PFSK-1 (cell line): ENCODE measurements around the gene FAM13C.

Experiments used
- POLR2AphosphoS5 ChIP-seq: IDR thresholded peaks from 2 replicates; pipeline ENCODE4 v1.6.1; 2012; ENCODE audit warnings: low read depth, mild to moderate bottlenecking, control low read depth, low read length, moderate library complexity
- TAF1 ChIP-seq: IDR thresholded peaks from 2 replicates; pipeline ENCODE4 v1.6.1; 2012; ENCODE audit warnings: low read length, control low read depth, borderline replicate concordance; ENCODE audit not compliant: insufficient read depth

DNA sequence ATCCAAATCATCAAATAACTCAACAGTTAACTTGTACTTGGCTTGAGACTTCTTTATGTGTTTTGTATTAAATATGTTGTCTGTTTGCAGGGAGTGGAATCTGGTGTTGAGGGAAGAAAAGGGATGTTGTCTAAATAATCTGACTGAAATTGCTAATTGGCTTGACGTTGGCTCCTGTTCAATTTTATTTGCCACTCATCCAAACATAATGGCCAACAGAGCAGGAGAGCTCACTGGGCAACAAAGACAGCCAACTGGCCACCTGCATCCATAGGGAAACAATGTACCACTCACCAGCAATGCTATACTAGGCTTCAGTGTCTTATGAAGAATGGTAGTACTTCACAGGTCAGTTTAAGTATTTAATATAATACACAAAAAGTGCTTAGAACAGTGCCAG lies 80.5 kb downstream of the FAM13C start:
- TF ChIP-seq POLR2AphosphoS5 (no peak), TAF1 (no peak)
